HepG2 (cell line): ENCODE results near the gene NINL. TPM values are rescaled to one million over a fixed set of nuclear protein-coding genes. Genes with fewer than 3 reads are reported as not detected.

ENCODE experiments used
- CEBPB ChIP-seq: IDR thresholded peaks from 2 replicates; pipeline ENCODE4 v1.6.1; 2011; ENCODE audit warnings: low read depth, low read length, improper control_type of control experiment, borderline replicate concordance
- DMAP1 ChIP-seq: IDR thresholded peaks from 2 replicates; pipeline ENCODE4 v1.6.1; 2016
- ESRRA ChIP-seq: sonication (generic); formaldehyde crosslinking; IDR thresholded peaks from 2 replicates; pipeline ENCODE4 v1.5.1; 2020; ENCODE audit warnings: mild to moderate bottlenecking, low read depth, missing genetic modification reagents
- FOSL2 ChIP-seq: sonication (generic); formaldehyde crosslinking; IDR thresholded peaks from 2 replicates; pipeline ENCODE4 v1.4.0; 2020; ENCODE audit warnings: missing genetic modification reagents
- KLF12 ChIP-seq: sonication (generic); formaldehyde crosslinking; IDR thresholded peaks from 2 replicates; pipeline ENCODE4 v1.4.0; 2020; ENCODE audit warnings: missing genetic modification reagents, borderline replicate concordance
- KLF9 ChIP-seq: IDR thresholded peaks from 2 replicates; pipeline ENCODE4 v1.6.1; 2016; ENCODE audit warnings: low read depth
- NR3C1 ChIP-seq: sonication (generic); formaldehyde crosslinking; IDR thresholded peaks from 2 replicates; pipeline ENCODE4 v1.4.0; 2020; ENCODE audit warnings: missing genetic modification reagents
- PHF5A ChIP-seq: IDR thresholded peaks from one replicate; pipeline ENCODE4 v1.6.1; 2018; ENCODE audit warnings: low read depth, missing genetic modification reagents; ENCODE audit not compliant: unreplicated experiment
- PLRG1 ChIP-seq: fragments of 450-650 bp; conservative IDR thresholded peaks from 2 replicates; pipeline ENCODE4 v1.6.1; 2016
- PPARG ChIP-seq: conservative IDR thresholded peaks from 2 replicates; pipeline ENCODE4 v1.6.1; 2016; ENCODE audit warnings: missing biosample characterization, missing genetic modification reagents
- PRMT3 ChIP-seq: sonication (generic); formaldehyde crosslinking; IDR thresholded peaks from 2 replicates; pipeline ENCODE4 v1.8.1; 2022; ENCODE audit warnings: low read depth, mild to moderate bottlenecking, moderate library complexity, missing genetic modification reagents, borderline replicate concordance
- RBM22 ChIP-seq: fragments of 200-400 bp; formaldehyde crosslinking; optimal IDR thresholded peaks from 2 replicates; pipeline ENCODE3; 2017; ENCODE audit warnings: mild to moderate bottlenecking, low read length, moderate library complexity
- SIX1 ChIP-seq: sonication (generic); formaldehyde crosslinking; IDR thresholded peaks from 2 replicates; pipeline ENCODE4 v1.4.0; 2020; ENCODE audit warnings: missing genetic modification reagents, borderline replicate concordance
- SRSF9 ChIP-seq: fragments of 200-400 bp; formaldehyde crosslinking; IDR thresholded peaks from 2 replicates; pipeline ENCODE4 v1.6.1; 2018; ENCODE audit warnings: borderline replicate concordance, mild to moderate bottlenecking, low read depth, low read length; ENCODE audit not compliant: insufficient read depth, poor library complexity, severe bottlenecking
- ZNF232 ChIP-seq: sonication (generic); formaldehyde crosslinking; IDR thresholded peaks from 2 replicates; pipeline ENCODE4 v1.4.0; 2020; ENCODE audit warnings: missing genetic modification reagents, borderline replicate concordance
- ZZZ3 ChIP-seq: sonication (generic); formaldehyde crosslinking; IDR thresholded peaks from 2 replicates; pipeline ENCODE4 v1.4.0; 2020; ENCODE audit warnings: missing genetic modification reagents, mild to moderate bottlenecking, borderline replicate concordance
- polyA plus RNA-seq, 8 experiments: library from polyadenylated mRNA; depleted of rRNA in 3 of 8; stranded (reverse) in 7 of 8; unstranded in 1 of 8; fragments of >200 nt; fragmentation: Illumina TruSeq in 4 of 8; extraction: Trizol in 4 of 8; gene quantifications; 2 replicates each; pipeline versions ENCODE4 v1.2.1 to v1.2.3, GENCODE V29; 2011 to 2016; ENCODE audit warnings: low read depth in 4 of 8, missing spikeins in 1 of 8, mixed read lengths in 1 of 8; ENCODE audit not compliant: insufficient read depth in 1 of 8
- total RNA-seq, 5 experiments: library from RNA; depleted of rRNA; stranded (reverse); fragments of >200 nt; fragmentation: Illumina TruSeq; extraction: Trizol; gene quantifications; 2 replicates each; pipeline ENCODE4 v1.2.3, GENCODE V29; 2016; ENCODE audit warnings: low read depth in 1 of 5
- TF ChIP-seq, protein P1 (sequence below): sonication (generic); formaldehyde crosslinking; IDR thresholded peaks from 2 replicates; pipeline ENCODE4 v1.8.1; 2022; ENCODE audit warnings: low read depth, mild to moderate bottlenecking, missing genetic modification reagents
- TF ChIP-seq, protein P2 (sequence below): sonication (generic); formaldehyde crosslinking; IDR thresholded peaks from 2 replicates; pipeline ENCODE4 v1.4.0; 2020; ENCODE audit warnings: missing genetic modification reagents
- TF ChIP-seq, protein P3 (sequence below): sonication (generic); formaldehyde crosslinking; IDR thresholded peaks from 2 replicates; pipeline ENCODE4 v1.8.1; 2023; ENCODE audit warnings: mild to moderate bottlenecking, missing genetic modification reagents, borderline replicate concordance
- TF ChIP-seq, protein P4 (sequence below): fragments of 450-650 bp; IDR thresholded peaks from 2 replicates; pipeline ENCODE4 v1.6.1; 2017
- TF ChIP-seq, protein P5 (sequence below): IDR thresholded peaks from 2 replicates; pipeline ENCODE4 v1.6.1; 2016; ENCODE audit warnings: missing compliant biosample characterization, missing genetic modification reagents, borderline replicate concordance

Gene NINL
- total and polyA plus RNA-seq, 2 of the 13 experiments (the other 11 are each of a cell fraction or from before 2014, with no cell fraction given) = 32.3 to 34.3 TPM

DNA sequence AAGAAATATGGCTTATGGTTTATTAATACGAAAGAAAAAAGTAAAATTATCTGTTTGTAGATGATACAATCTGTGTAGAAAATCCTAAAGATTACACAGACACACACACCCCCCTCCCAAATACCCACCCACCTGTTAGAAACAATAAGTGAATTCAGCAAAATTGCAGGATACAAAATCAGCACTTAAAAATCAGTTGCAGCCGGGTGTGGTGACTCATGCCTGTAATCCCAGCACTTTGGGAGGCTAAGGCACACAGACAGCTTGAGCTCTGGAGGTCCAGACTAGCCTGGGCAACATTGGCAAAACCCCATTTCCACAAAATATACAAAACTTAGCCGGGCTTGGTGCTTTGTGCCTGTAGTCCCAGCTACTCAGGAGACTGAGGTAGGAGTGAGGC, 42.3 kb downstream of the NINL start (continued):
- TF ChIP-seq, protein P1, sequence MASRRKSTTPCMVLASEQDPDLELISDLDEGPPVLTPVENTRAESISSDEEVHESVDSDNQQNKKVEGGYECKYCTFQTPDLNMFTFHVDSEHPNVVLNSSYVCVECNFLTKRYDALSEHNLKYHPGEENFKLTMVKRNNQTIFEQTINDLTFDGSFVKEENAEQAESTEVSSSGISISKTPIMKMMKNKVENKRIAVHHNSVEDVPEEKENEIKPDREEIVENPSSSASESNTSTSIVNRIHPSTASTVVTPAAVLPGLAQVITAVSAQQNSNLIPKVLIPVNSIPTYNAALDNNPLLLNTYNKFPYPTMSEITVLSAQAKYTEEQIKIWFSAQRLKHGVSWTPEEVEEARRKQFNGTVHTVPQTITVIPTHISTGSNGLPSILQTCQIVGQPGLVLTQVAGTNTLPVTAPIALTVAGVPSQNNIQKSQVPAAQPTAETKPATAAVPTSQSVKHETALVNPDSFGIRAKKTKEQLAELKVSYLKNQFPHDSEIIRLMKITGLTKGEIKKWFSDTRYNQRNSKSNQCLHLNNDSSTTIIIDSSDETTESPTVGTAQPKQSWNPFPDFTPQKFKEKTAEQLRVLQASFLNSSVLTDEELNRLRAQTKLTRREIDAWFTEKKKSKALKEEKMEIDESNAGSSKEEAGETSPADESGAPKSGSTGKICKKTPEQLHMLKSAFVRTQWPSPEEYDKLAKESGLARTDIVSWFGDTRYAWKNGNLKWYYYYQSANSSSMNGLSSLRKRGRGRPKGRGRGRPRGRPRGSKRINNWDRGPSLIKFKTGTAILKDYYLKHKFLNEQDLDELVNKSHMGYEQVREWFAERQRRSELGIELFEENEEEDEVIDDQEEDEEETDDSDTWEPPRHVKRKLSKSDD (CRISPR knock-in tag) = no peak
- TF ChIP-seq PPARG (CRISPR knock-in tag) (no peak), SRSF9 (no peak), KLF12 (no peak), PLRG1 (no peak), ESRRA (CRISPR knock-in tag) (no peak), ZNF232 (CRISPR knock-in tag) (no peak), KLF9 (CRISPR knock-in tag) (no peak), RBM22 (peak; percentile 30), NR3C1 (CRISPR knock-in tag) (no peak), ZZZ3 (CRISPR knock-in tag) (no peak), FOSL2 (peak; percentile 84), SIX1 (CRISPR knock-in tag) (no peak), PRMT3 (CRISPR knock-in tag) (no peak), PHF5A (CRISPR knock-in tag) (no peak), CEBPB (no peak), DMAP1 (CRISPR knock-in tag) (no peak)
- TF ChIP-seq, protein P2, sequence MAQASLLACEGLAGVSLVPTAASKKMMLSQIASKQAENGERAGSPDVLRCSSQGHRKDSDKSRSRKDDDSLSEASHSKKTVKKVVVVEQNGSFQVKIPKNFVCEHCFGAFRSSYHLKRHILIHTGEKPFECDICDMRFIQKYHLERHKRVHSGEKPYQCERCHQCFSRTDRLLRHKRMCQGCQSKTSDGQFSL (CRISPR knock-in tag) = no peak
- TF ChIP-seq, protein P3, sequence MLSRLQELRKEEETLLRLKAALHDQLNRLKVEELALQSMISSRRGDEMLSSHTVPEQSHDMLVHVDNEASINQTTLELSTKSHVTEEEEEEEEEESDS (CRISPR knock-in tag) = no peak
- TF ChIP-seq, protein P4, sequence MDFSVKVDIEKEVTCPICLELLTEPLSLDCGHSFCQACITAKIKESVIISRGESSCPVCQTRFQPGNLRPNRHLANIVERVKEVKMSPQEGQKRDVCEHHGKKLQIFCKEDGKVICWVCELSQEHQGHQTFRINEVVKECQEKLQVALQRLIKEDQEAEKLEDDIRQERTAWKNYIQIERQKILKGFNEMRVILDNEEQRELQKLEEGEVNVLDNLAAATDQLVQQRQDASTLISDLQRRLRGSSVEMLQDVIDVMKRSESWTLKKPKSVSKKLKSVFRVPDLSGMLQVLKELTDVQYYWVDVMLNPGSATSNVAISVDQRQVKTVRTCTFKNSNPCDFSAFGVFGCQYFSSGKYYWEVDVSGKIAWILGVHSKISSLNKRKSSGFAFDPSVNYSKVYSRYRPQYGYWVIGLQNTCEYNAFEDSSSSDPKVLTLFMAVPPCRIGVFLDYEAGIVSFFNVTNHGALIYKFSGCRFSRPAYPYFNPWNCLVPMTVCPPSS = no peak
- TF ChIP-seq, protein P5, sequence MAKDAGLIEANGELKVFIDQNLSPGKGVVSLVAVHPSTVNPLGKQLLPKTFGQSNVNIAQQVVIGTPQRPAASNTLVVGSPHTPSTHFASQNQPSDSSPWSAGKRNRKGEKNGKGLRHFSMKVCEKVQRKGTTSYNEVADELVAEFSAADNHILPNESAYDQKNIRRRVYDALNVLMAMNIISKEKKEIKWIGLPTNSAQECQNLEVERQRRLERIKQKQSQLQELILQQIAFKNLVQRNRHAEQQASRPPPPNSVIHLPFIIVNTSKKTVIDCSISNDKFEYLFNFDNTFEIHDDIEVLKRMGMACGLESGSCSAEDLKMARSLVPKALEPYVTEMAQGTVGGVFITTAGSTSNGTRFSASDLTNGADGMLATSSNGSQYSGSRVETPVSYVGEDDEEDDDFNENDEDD = no peak
